NCI-H345 treated with DMSO at 0.1 percent for 48 hours (cell line): Measurements from ENCODE around the gene S100B.

Experiments
- DNase-seq: peaks from one replicate; lab custom pipeline; 2025; ENCODE audit not compliant: unreplicated experiment; lab: John Stamatoyannopoulos, UW

Gene S100B

DNA sequence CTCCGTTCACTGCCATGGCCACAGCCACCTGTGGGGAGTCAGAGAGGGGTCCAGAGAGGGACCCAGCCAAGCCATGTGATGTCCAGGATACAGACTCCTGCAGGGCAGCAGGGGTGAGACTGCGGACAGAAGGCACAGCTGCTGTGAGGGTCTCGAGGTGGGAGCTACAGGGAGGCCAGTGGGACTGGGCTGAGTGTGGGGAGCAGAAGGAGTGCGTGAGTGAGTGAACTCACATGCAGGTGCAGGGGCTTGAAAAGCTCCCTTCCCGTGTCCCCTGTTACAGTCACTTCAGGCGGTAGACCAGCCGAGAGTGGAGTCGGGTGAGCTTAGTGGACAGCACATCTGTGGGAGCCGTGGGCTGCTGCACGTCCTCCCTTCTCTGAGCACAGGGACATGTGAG lies 42.4 kb downstream of the S100B start:
- no peak for DNase-seq

DNA sequence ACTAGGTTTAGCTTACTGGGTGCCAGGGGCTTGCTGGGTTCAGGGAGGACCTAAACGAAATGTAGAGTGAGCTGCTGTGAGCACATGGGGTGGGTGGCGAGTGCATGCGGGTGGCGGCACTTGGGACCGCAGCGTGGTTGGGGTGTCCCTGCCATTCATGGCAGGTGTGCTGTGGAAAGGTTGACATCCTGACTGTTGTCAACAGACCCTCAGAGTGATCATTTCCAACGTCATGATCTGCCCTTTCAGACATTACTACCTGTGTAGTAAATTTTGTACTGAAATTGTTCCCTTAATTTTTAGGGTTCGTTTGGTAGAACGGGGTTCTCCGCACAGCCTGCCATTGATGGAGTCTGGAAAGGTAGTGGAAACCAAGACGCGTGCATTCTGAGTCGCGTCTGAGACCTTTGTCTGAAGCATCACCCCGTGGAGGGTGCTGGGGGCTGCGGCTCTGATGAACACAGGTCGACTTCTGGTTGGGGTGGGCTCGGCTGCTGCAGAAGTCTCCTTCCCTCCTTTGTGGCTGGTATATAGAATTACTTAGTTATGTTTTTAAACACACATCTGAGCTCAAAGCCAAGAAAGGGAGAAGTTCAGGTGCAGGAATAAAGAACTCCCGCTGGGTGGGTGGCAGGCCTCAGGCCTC lies 43.3 kb downstream of the S100B start:
- no peak for DNase-seq

- DNase-seq = no peak
These were observed 44.1 kb downstream of the S100B start for GRCh38 chr21:46560568-46561444.

DNA sequence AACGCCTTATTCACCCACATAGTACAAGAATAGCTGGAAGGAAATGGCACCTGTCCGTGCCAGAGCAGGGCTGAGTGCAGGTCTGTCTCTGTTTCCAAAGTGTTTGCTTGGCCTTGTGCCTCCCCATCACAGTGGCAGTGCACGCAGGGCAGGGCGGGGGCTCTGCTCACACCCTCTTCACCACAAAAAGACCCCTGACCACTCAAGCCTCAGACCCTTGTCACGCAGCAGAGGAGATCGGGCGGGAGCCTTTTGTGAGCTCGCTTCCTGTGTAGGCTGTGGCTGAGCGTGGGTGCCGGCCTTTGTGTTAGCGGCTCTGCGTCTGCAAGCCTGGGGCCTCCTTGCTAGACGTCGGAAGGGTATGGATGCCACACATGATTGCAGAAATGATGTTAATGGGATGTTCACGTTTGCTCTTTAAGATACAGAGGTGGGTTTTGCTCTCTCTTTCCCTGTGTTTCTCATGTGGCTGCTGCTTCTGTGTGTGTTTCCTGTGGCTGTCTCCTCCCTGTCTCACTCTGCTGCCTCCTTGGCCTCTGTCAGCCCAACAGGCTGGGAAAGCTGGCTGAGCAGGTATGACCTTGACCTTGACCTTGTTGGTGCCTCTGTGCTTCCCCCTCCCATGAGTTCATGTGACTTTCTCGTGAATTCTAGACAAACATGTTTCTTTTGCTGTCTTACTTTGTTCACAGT lies 45.4 kb downstream of the S100B start:
- no peak for DNase-seq

DNA sequence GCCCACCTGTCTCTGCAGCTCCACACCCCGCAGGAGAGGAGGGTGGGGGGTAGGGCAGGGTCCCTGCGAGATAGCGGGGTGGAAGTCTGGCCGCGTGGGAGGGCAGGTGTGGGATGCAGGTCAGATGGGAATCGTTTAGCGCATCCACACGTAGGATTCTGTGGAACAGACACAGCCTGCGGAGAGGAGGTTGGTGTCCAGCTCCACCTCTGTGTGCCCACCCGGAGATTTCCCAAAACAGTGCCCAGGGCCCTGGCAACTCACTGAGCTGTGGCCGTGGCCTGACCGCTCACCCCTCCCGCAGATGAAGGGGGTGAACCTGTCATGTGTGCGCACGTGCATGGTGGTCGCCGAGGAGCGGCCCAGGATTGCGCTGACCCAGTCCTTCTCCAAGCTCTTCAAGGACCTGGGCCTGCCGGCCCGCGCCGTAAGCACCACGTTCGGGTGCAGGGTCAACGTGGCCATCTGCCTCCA lies 46.9 kb downstream of the S100B start:
- DNase-seq = no peak

GRCh38 chr21:46557469-46557868 lies 47.4 kb downstream of the S100B start:
- no peak for DNase-seq

DNA sequence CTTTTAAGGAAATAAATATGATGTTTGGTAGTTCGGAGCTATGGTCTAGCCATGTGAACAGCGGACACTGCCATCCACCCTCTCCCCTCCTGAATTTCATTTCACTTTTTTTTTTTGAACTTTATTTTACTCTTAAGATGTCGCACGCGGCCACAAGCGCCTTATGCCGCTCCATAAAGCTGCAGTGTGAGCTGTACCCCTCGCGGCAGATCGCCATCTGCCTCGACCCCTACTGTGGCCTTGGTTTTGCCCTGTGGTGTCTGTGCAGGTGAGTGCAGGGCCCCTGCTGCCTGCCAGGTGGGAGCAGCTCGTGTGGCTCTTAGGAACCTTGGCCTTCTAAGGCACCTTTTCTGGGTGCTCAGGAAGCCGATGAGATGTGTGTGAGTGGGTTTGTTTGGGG lies 48.1 kb downstream of the S100B start:
- DNase-seq = no peak

DNA sequence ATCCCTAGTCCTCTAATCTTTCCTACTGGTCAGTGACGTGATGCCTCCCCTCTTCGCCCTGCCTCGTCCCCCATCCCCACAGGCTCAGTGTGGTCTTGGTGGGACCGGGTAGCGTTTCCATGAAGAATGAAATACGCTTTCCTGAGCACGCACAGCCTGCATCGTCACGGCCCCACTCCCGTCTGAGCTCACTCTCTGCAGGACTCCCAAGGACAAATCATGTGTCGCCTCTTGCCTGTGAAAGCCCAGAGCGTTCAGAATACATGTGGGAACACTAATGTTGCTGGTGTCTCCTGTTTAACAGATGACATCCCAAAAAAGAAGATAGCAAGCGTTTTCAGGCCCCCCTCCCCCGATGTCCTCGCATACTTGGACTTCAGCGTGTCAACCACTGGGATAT lies 49.2 kb downstream of the S100B start:
- DNase-seq = no peak

GRCh38 chr21:46555225-46555617 lies 49.7 kb downstream of the S100B start:
- no peak for DNase-seq

GRCh38 chr21:46554431-46555224 lies 50.3 kb downstream of the S100B start:
- no peak for DNase-seq

DNA sequence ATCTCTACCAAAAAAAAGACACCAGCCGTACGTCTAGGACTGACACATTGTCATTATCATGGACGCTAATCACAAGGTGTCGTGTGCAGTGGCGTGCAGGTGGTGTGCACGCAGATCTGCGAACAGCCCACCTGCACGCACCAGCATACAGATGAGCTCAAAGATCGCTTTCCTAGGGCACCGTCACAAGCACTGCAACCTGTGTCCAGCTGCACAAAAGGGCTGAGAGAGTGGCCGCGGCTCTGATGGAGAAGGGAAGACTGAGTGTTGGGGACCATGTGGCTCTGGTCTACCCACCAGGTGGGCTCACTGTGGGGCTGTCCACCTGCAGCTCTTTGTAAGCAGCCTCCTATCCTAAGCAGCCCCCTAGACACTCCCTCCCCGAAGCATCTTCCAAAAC lies 50.9 kb downstream of the S100B start:
- no peak for DNase-seq

GRCh38 chr21:46552865-46553379 lies 52.0 kb downstream of the S100B start:
- DNase-seq = no peak

DNA sequence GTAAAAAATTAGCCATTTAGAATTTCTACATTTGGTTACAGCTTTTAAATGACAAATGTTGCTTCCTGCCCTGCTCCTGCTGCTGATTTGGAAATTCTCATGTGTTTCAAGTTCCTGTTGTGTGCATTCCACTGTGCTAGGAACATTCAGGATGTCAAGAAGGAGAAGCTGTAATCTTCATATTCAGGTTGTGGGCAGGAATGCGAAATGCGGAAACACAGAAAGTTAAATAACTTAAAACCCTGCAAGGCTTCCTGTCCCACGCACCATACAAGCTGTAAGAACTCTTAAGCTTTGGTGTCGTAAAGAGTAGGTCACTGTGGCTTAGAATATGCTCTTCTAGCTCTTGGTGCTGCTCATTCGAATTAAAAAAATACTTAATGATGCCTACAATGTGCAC lies 52.6 kb downstream of the S100B start:
- DNase-seq = no peak

- no peak for DNase-seq
These were observed 53.1 kb downstream of the S100B start for GRCh38 chr21:46551636-46552241.

DNA sequence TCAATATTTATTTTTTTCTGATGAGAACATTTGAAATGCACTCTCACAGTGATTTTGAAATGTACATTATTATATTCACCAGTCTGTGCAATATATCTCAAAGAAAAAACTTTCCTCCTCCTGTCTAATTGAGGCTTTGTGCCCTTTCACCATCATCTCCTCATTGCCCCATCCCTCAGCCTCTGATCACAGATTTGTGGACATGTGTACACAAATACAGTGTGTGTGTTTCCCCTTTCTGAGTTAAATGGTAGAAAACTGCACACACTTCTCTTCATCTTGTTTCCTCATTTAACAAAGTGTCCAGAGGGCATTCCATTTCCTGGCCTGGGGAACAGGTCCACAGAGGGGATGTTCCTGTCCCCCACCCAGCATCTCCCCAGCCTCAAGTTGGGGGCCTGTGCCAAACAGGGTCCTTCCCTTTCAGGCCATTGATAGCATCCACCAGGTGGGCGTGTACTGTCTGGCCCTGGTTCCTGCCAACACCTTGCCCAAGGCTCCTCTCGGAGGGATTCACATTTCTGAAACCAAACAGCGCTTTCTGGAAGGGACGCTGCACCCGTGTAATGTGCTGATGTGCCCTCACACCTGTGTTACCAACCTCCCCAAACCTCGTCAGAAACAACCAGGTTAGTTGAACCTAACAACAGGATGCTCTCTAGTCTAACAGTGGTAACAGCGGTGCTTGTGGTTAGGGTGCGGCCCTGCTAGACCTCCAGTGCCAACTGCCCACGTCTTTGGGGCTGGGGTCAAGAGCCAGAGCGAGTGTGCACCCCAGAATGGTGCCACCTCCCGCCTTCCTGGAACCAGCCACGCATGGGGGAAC lies 54.6 kb downstream of the S100B start:
- no peak for DNase-seq

DNA sequence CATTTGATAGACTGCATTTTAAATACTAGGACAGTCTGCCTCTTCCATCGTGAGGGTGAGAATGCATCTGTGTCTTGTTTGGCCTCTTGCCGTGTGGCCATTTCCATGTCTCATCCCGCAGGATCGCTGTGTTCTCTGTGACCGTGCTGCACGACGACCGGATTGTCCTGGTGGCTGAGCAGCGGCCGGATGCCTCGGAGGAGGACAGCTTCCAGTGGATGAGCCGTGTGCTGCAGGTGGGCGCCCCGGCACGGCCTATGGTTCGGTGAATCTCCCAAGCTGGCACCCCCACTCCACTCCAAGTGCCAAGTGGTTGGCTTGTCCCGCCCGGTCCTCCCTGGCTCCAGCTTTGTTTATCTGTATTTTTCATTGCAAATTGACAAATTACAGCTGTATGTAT lies 55.2 kb downstream of the S100B start:
- DNase-seq = no peak
